GM21786 (cell line): ENCODE data around the gene NMB.
"Not testable (repeated sequence)": the region's sequence is repeated elsewhere in the genome, so short reads cannot be mapped to it uniquely, and the experiment has no call there.

ENCODE experiments used
- ATAC-seq: cut with Tn5 transposase; IDR thresholded peaks from one replicate; pipeline ENCODE4 v1.9.1; 2021; ENCODE audit not compliant: unreplicated experiment

Gene NMB, protein sequence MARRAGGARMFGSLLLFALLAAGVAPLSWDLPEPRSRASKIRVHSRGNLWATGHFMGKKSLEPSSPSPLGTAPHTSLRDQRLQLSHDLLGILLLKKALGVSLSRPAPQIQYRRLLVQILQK

DNA sequence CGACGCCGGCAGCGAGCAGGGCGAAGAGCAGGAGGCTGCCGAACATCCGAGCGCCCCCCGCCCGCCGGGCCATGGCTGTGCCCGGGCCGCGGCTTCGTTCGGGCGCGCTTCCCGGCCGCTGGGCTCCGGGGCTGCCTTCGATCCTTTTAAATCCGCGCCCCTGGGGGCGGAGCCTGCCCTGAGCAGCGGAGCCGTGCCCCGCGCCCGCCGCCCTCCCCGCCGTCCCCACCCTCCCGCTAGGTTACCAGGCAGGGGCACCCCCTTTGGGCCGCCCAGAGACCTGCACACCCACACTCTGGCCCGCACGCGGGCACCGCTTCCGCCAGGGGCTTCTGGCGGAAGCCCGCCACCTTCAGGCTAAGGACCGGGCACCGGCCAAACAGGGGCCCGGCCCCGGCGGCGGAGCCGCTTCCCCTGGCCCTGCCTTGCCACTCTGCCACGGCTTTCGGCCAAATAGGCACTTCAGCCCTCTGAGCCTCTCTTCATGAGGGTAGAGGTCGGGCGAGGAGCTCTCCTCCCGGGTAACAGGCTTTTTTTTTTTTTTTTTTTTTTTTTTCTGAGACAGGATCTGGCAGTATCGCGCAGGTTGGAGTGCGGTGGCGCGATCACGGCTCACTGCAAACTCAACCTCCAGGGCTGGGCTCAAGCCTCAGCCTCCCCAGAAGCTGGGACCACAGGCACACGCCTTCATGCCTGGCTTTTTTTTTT is at the start of gene NMB:
Gene NMB, minus strand, starts transcription at position 120 of the 708 bp plus-strand sequence. Its CDS starts 47 bp downstream, at position 73.
- peak; percentile 65 for ATAC-seq

DNA sequence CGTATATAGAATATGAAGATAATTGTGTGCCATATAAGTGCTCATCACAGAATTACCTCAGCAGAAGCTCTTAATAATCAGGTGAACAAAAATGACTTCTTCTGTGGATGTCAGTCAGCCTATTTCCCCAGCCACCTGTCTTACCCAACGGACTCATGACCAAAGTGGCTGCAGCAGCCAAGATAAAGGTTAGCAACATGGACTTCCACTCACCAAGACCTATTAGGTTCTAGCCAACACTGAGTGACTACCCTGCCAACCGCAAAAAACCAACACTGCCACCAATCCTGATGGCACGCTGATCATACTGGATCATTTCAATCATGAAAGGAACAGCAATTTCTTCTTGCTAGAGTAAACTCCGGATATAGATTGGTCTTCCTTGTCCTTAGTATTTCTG is 45.8 kb upstream of the NMB start:
- ATAC-seq: no peak

DNA sequence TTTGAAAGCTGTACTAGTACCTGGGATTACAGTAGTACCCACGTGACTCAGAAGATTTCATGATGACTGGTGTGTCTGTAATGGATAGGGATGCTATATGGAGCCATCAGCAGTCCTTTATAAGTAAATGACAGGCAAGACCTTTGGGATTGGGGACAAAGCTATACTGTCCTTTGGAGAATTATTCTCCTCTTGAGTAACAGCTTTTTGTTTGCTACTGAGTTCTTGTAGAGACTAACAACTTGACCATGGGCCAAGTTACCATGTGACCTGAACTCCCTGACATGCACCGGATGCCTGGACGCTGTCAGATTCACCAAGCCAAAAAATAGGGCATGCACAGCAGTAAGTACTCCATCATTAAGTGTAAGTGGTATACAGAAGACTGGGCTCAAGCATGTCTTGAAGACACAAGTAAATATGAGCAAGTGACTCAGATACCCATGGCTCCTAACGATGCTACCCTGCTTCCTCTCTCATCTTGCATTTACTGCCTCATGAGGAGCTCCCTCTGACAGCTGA is 45.0 kb upstream of the NMB start:
- no peak for ATAC-seq

DNA sequence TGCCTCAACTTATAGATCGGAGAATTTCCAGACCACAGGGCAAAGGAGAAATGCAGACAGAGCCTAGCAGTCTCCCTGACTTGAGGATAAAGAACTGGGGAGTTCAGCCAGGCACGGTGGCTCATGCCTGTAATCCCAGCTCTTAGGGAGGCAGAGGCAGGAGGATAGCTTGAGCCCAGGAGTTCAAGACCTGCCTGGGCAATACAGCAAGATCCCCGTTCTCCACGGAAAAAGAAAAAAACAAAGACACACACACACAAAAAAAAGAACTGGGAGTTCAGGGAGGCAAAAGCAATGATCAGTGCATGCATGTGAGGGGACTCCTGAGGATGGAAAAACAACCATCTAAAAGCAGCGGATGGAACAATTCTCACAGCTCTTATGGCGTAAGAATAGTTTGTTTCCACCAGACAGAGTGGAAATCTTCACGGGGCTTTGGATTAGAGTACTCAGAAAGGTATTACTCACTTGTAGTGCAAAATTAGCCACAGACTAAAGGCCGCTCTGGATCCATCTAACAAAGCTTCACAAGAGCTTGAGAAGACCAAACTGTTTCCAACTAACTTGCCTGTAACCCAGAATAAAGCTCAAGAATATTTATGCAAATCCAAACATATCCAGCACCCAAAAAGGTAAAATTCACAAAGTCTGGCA is 41.7 kb upstream of the NMB start:
- no peak for ATAC-seq

DNA sequence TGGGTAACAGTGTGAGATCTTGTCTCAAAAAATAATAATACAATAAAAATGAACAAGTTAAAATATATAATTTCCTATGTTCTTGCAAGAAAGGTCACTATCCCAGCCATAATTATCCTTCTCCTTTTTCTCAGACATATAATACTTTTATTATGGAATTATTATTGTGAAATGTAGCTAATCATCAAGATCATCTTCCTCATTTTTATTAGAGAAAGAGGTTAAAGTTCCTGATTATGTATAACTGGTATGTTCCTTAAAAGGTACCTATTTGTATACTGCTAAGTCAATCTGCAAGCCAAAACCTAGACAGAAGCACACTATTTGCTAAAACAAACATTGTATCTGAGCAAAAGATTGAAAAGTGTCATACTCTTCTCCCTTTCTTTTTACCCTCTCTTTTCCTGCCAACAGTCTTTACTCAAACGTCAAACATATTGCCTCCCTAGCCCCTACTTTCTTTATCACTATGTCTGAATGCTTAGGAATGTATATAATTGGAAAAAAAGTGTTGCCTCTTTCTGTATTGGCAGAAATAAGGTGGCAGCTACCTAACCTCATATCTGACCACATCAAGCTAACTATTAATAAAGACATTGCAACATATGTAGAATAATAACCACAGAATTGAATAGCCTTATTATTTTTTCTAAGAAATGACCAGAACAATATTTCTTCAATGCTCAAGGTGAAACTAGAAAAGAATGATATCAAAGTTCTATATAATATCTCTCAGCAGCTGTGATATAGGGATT is 39.4 kb upstream of the NMB start:
- no peak for ATAC-seq

DNA sequence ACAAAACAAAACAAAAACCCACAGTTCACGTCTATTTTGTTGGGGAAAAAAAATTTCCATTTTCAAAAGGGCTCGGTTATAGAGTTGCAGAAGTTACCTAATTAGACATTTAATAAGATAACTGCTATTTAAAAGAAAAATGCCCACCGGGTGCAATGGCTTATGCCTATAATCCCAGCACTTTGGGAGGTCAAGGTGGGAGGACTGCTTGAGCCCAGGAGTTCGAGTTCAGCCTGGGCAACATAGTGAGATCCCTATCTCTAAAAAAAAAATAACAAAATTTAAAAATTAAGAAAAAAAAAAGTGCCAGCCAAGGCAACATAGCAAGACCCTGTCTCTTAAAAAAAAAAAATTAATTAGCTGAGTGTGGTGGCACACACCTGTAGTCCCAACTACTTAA is 38.8 kb upstream of the NMB start:
- no peak for ATAC-seq

DNA sequence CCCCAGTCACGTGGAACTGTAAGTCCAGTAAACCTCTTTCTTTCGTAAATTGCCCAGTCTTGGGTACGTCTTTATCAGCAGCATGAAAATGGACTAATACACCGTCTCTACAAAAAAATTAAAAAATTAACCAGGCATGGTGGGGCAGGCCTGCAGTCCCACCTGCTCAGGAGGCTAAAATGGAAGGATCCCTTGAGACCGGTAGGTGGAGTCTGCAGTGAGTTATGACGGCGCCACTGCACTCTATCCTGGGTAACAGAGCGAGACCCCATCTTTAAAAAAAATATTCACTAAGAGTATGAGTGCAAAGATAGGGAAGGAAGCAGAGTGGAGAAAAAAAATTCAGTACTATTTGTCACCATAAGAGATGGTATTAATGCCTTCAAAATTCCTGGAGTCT is 32.3 kb upstream of the NMB start:
- no peak for ATAC-seq

DNA sequence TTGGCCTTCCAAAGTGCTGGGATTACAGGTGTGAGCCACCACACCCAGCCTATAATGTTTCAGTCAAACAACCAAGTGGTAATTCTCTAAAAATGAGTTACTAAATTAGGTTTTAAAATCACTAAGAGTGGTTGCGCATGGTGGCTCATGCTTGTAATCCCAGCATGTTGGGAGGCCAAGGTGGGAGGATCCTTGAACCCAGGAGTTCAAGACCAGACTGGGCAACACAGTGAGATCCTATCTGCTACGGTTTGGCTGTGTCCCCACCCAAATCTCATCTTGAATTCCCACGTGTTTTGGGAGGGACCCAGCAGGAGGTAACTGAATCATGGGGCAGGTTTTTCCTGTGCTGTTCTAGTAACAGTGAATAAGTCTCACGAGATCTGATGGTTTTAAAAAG is 31.9 kb upstream of the NMB start:
- no peak for ATAC-seq

DNA sequence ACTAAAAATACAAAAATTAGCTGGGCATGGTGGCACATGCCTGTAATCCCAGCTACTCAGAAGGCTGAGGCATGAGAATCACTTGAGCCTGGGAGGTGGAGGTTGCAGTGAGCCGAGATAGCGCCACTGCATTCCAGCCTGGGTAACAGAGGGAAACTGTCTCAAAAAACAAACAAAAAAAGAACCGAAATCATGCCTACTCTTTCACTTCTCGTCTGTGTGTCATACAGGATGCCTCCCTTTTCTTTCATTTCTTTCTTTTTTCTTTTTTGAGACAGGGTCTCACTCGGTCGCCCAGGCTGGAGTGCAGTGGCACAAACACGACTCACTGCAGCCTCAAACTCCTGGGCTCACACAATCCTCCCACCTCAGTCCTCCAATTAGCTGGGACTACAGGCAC is 28.4 kb upstream of the NMB start:
- not testable (repeated sequence) for ATAC-seq

DNA sequence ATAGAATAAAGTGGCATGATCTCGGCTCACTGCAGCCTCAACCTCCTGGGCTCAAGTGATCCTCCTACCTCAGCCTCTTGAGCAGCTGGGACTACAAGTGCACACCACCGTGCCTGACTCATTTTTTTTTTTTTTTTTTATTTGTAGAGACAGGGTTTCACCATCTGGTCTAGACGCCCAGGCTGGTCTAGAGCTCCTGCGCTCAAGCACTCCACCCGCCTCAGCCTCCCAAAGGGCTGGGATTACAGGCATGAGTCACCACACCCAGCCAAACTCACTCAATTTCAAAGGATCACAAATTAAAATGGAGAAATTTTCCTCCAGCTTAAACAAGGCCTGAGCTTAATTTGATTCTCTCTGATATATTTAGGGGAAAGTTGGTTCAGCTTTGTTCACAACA is 27.3 kb upstream of the NMB start:
- no peak for ATAC-seq

DNA sequence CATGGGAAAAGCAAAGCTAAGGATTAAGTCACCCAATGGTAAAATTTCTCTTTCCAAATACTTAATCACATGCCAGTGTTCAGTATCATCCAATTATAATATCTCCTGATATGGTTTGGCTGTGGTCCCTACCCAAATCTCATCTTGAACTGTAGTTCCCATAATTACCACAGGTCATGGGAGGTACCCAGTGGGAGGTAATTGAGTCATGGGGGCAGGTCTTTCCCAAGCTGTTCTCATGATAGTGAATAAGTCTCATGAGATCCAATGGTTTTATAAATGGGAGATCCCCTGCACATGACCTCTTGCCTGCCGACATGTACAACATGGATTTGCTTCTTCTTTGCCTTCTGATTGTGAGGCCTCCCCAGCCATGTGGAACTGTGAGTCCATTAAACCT is 26.1 kb upstream of the NMB start:
- no peak for ATAC-seq

DNA sequence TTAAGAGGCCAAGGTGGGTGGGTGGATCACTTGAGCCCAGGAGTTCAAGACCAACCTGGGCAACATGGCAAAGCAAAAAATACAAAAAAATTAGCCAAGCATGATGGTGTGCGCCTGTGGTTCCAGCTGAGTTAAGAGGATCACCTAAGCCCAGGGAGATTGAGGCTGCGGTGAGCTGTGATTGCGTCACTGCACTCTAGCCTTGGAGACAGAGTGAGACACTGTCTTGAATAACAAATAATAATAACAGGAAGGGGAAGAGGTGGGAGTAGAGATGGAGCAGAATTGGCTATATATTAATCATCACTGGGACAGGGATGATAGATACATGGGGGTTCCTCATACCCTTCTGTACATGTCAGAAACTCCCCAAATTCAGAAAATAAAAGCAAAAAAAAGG is 23.8 kb upstream of the NMB start:
- no peak for ATAC-seq

DNA sequence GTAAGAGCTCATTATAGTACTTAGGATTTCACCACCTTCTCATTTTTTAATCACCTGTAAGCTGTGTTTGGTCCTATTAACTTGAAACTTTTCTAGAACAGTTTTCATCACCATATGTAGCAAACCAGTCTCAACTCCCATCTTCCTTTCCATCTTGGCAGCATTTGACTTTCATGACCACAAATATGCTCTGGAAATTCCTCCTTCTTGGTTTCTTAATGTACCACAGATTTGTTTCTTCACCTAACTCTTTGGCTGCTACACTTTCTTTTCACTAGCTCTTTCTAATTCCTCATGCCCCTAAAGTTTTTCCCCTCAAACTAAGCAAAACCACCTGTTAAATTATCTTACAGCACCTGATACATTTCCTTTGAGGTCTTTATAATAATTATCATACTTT is 13.2 kb upstream of the NMB start:
- ATAC-seq: no peak

DNA sequence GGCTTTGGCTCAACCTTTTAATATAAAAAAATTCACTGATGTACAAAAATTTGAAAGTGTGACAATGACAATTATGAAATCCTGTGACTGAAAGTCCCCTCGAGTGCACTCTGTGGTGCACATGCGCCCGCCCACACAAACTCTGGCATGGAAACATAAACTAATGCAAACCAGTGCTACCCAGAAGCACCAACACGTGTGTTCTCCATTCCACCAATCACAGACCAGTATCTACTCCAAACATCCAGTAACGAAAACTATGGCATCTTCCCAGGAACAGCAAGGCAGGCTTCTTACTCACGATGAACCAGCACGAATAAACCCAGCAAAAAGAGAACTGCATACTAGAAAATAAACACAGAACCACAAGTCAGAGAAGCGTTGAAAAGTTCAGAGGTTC is 11.7 kb upstream of the NMB start:
- ATAC-seq: no peak

DNA sequence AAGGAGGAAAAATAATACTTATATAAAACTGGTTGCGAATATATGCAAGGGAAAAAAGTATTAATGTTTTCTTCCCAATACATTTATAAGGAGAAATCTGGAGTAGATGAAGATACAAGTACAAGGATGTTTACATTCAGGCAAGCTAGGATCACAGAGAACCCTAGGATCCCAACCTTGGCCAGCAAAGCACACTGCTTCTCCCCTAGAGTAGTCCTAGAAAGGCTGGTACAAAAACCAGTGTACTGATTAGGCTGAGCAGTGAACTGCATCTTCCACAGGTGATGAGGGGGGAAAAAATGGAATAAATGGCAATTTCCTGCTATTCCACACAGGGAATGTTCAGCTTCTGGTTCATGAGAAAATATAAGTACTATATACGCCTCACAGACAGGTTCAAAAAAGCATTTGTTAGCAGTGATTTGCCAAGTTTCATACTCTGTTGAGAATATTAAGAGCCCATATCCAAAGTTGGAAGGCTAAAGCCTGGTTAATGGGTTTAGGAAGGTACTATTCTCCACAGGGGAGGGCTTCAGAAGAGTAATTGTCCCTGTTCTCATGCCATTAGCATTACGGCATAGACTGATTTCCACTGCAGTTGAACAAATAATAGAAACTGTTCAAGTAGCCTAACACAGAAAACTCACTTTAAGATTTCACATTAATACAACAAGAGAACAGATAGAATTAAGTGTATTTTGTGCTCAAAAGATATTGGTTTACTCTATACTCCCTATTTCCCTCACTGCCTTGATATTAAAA is 10.4 kb upstream of the NMB start:
- ATAC-seq: no peak

DNA sequence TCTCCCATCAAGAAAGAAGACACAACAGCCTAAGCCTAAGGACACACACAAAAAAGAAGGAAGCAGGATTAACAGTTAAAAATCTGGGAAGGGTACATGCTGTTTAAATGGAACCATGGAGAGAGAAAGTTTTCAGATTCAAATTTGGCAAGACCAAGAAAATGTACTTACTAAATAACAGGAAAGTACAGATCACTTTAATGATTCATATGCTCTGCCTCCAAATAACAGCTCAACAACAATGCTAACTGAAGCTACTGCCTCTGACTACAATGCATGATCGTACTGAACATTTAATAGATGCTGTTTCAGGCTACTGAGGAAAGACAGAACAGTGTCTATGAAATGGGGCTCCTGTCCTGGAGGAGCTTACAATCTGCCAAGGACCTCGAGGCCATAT is 8.4 kb upstream of the NMB start:
- ATAC-seq: no peak

DNA sequence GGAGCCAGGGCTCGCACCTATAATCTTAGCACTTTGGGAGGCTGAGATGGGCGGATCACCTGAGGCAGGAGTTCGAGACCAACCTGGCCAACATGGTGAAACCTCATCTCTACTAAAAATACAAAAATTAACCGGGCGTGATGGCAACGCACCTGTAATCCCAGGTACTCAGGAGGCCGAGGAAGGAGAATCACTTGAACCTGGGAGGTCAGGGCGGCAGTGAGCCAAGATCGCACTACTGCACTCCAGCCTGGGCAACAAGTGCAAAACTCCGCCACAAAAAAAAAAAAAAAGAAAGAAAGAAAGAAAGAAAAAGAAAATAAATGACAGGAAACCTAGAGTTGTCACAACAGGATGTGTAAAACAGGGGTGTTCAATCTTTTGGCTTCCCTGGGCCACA is 3.0 kb upstream of the NMB start:
- no peak for ATAC-seq

DNA sequence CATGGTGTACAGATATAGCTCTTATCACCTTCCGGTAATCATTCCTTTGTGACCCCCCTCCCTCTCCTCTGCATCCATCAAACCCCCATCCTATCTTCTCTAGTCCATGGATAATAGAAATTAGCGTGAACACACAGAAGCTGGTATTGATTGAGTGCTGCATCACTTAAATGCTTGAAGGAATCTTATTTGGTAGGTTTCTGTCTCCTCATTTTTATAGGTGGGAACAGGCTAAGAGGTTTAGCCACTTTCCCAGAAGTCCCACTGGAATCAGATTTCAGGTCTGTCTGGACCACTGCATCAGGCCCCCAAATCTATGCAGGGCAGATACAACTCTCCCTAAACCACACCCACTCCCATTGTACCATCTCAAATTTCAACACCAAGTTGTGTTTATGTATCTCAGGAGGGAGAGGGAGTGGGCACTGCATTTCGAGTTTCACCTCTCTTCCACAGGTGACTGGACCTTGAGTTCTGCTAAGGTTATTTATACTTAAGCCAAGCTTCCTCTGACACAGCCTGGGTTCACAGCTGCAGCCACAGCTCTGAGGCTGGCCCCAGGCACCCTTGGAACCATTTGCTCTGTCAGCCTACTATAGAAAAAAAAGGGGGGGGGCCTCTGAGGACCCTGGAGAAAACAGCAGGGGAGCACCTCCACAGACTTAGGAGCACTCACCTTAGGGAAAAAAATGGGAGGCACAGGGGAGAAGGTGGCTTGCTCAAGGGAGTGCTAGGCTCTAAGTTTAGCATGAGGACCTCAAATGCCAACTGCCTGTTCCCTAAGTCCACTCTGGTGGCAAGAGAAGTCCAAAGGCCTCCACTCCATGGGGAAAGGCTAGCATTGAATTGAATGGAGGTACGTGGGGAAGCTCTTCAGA is 2.1 kb upstream of the NMB start:
- no peak for ATAC-seq

DNA sequence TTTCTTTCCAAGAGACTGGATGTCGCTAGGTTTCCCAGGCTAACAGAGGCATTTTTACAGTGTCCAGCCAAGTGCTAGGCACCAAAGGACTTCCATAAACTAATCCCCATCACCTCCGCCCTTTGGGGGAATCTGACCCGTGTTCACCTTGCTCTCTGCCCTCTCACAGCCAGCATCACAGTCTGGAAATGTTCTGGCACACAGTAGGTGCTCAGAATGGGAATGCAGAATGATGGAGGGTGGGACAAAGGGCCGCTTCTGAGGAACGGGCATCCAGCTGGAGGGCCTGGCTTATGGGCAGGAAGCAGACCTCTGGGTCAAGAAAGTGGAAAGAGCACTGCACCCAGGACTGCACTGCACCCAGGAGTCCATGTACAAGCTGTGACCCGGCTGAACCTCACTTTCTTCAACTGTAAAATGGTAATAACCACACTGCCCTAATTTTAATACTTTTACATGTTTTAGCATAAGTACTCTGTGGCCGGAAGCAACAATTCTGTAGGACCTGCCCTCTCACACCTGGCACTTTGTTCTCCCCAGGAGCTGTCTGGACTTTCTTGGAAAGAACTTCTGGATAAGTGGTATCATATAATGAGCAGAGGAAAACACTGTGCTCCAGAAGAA is 901 bp upstream of the NMB start:
- no peak for ATAC-seq

DNA sequence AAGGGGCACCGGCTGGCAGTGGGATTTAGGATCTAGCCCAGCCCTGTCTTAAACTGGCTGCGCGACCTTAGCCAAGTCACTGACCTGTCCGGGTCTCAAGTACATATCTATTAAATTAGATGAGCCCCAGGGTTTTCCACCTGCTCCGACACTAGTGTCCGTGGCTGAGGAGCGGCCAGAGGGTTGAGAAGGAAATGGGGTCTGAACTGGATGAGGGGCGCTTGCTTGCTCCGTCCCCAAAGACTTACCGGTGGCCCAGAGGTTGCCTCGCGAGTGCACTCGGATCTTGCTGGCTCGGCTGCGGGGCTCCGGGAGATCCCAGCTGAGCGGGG is 285 bp downstream of the NMB start:
- no peak for ATAC-seq
